Activated CD8-positive, alpha-beta T cell treated with anti-CD3 and anti-CD28 coated beads, Interleukin-2, amount 10 ng/mL, durations not matched to agents 7 days and 5 days (primary cell): ENCODE results near the gene SLC9A8. TPM values are rescaled to one million over a fixed set of nuclear protein-coding genes. Genes with fewer than 3 reads are reported as not detected.

Experiments
- ATAC-seq: fragments of 150-1000 bp; cut with Tn5 transposase; one replicate; pipeline ENCODE4 v1.10.0; 2021; ENCODE audit warnings: moderate library complexity
- CTCF ChIA-PET: fragments of 350-600 bp; sonication (Branson Sonifier 250); formaldehyde crosslinking; loops from one replicate; lab custom pipeline; 2021; ENCODE audit warnings: antibody characterized with exemption; lab: Charles Lee
- POLR2A ChIA-PET: fragments of 350-600 bp; sonication (Branson Sonifier 250); formaldehyde crosslinking; loops from one replicate; lab custom pipeline; 2021; ENCODE audit warnings: antibody characterized with exemption; lab: Charles Lee
- DNase-seq: peaks from one replicate; pipeline ENCODE4 v3.0.0-alpha.2; 2020
- H3K27ac Mint-ChIP-seq: one replicate; pipeline ENCODE4 v1.8.0; 2021; ENCODE audit warnings: mild to moderate bottlenecking, mixed read lengths
- H3K27me3 Mint-ChIP-seq: one replicate; pipeline ENCODE4 v1.8.0; 2021; ENCODE audit warnings: low read depth, mixed read lengths
- H3K36me3 Mint-ChIP-seq: one replicate; pipeline ENCODE4 v1.8.0; 2021; ENCODE audit warnings: low read depth, mixed read lengths
- H3K4me1 Mint-ChIP-seq: one replicate; pipeline ENCODE4 v1.8.0; 2021; ENCODE audit warnings: low read depth, mixed read lengths
- H3K4me3 Mint-ChIP-seq: one replicate; pipeline ENCODE4 v1.8.0; 2021; ENCODE audit warnings: mild to moderate bottlenecking, mixed read lengths
- H3K9me3 Mint-ChIP-seq: one replicate; pipeline ENCODE4 v1.8.0; 2022; ENCODE audit warnings: mixed read lengths; ENCODE audit not compliant: insufficient read depth
- total RNA-seq, 2 experiments: library from RNA; stranded (reverse); gene quantifications; one replicate each; pipeline ENCODE4 v1.2.3, GENCODE V29; 2021

SLC9A8 gene
- total RNA-seq, 2 experiments from 2014 or later: 19.4 to 20.5 TPM

DNA sequence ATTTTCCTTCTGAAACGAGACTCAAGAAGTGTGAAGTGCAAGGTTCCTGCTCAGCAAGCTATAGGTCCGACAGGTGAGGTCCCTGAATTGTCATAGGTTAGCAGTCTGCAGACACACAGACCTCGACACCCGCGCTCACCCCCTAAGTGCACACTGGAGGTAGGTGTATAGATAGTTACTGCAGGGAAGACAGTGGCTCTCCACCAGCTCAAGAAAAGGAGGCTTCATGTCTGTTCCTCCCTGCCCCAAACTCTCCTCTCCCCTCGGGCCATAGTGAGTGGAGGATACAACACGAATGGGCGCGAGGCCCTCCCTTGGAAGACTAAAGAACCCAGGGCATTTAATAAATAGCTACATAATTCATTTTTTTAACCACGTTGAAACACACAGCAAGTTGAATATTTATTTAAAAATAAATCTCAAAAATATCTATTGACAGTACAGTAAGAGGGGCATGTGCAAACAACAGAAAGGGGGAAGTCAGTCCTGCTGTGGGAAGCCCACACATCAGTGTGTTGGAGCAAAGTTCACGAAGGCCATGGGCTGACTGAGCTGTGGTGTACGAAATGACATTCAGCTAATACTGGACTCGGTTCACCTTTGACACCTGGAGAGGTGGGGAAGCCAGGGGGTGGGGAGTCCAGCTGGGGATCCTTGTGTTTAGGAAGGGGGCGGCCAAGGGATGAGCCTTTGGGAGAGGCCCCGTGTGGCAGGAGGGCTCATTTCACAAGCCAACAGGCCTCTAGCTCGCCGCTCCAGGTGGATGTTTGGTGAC lies 92.0 kb downstream of the SLC9A8 start:
- ChIA-PET POLR2A (interaction anchor here (0.9 kb wide), 1 partner anchor 10 kb away, joined by 3 read pairs; no protein-coding TSS in a partner anchor), CTCF (interaction anchor here (1.0 to 2.1 kb wide), 3 partner anchors 10 to 74 kb away, joined by 3 to 8 read pairs (median 5); partner anchors contain the start of gene SPATA2)
- DNase-seq (no peak), ATAC-seq (no peak)
- peaks cover 27% of the 10 kb centered on the region for H3K36me3 Mint-ChIP-seq
- H3K4me3 Mint-ChIP-seq: no peak overlapping the region
- H3K27me3 Mint-ChIP-seq: no peaks in the 10 kb centered on the region
- no peak overlapping the region for H3K27ac Mint-ChIP-seq
- no peaks in the 10 kb centered on the region for H3K4me1 Mint-ChIP-seq
- H3K9me3 Mint-ChIP-seq: no peaks in the 10 kb centered on the region

DNA sequence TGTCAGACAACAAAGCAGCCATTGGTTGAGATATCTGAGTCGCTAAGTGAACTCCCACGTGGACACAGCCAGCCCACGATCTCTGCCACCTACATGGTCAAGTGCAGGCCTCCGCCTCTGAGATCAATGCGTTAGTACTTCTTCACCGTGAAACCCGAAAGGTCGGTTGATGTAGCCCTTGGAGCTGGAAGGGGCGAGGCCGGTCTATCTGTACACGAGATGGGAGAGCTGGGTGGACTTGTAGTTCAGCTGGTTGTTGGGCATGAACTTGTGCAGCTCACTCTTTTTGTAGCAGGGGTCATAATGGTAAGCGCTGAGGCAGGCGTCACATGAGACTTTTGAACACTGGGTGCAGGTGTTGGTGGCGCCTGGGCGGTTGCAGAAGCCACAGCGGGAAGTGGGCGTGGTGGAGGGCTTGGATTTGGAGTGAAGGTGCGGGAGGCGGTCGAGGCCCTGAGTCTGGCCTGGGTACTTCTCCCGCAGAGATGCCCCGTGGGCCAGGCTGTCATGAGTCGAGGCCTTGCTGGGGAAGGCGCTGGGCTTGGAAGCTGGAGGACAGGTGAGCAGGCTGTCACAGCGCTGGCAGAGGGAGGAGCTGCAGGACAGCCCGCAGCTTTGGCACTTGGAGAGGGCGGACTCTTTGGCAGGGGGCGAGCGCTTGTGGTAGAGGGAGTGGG lies 92.9 kb downstream of the SLC9A8 start:
- no peak overlapping the region for H3K4me3 Mint-ChIP-seq
- DNase-seq: no peak
- ATAC-seq: no peak
- POLR2A ChIA-PET: no interaction called here
- peaks cover 29% of the 10 kb centered on the region for H3K36me3 Mint-ChIP-seq
- no peaks in the 10 kb centered on the region for H3K27me3 Mint-ChIP-seq
- CTCF ChIA-PET: interaction anchor here (1.3 to 2.1 kb wide), 2 partner anchors 9 to 60 kb away, joined by 3 to 8 read pairs; partner anchors contain the start of gene SPATA2
- H3K27ac Mint-ChIP-seq: peak overlapping the region; percentile 12
- H3K9me3 Mint-ChIP-seq: no peaks in the 10 kb centered on the region
- H3K4me1 Mint-ChIP-seq: no peaks in the 10 kb centered on the region

DNA sequence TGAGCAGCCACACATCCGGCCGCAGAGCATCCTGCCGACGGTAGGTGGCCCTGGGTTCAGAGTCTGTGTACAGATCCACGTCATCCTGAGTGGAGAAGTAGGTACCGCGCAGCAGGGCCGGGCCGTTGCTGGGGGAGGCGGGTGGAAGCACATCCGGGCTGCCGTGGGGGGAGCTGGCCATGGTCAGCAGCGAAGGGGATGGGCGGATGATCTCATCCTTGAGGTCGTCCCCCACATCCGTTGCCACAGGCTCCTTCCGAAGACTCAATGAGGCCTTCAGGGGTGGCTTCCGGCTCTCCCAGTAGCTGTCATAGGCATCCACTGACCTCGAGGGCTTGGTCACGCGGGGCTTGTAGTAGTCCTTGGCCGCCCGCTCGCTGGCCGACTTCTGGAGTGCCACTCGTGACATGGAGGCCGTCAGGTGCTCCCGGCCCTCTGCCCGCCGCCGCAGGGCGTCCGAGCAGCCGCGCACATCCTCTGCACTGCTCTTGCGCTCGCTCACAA lies 93.5 kb downstream of the SLC9A8 start:
- CTCF ChIA-PET: interaction anchor here (1.3 kb wide), 1 partner anchor 60 kb away, joined by 3 read pairs; no protein-coding TSS in a partner anchor
- POLR2A ChIA-PET: no interaction called here
- Mint-ChIP-seq H3K27me3 (no peaks in the 10 kb centered on the region), H3K36me3 (peaks cover 29% of the 10 kb centered on the region), H3K27ac (no peak overlapping the region), H3K4me1 (no peaks in the 10 kb centered on the region), H3K9me3 (no peaks in the 10 kb centered on the region), H3K4me3 (no peak overlapping the region)
- ATAC-seq (no peak), DNase-seq (no peak)

DNA sequence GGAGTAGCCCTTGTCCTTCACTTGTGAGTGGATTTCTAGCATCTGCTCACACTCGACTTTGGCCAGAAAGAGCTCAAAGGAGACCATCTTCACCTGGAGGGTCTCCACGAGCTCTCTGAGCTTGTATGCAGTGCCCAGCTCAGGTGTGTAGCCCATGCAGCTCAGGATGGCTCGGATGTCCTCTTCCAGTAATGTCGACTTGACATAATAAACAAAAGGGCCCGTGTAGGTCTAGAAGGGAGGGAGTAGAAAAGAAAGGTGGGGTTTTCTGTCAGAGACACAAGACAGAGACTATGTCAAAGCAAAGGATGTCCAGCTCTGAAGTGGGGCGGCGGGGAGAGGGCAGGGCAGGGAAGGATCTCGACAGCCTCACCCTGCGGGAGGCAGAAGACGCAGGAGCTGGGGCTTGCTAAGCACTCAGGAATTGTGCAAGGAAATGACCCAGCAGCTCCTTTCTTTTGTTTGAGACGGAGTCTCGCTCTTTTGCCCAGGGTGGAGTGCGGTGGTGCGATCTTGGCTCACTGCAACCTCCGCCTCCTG lies 94.1 kb downstream of the SLC9A8 start:
- no peak overlapping the region for H3K27ac Mint-ChIP-seq
- H3K4me1 Mint-ChIP-seq: no peaks in the 10 kb centered on the region
- no peak overlapping the region for H3K4me3 Mint-ChIP-seq
- peaks cover 29% of the 10 kb centered on the region for H3K36me3 Mint-ChIP-seq
- no peak for ATAC-seq
- CTCF ChIA-PET: interaction anchor here (1.0 to 1.3 kb wide), 2 partner anchors 9 to 61 kb away, joined by 3 read pairs; no protein-coding TSS in a partner anchor
- no peak for DNase-seq
- H3K9me3 Mint-ChIP-seq: no peaks in the 10 kb centered on the region
- H3K27me3 Mint-ChIP-seq: no peaks in the 10 kb centered on the region
- POLR2A ChIA-PET: no interaction called here

DNA sequence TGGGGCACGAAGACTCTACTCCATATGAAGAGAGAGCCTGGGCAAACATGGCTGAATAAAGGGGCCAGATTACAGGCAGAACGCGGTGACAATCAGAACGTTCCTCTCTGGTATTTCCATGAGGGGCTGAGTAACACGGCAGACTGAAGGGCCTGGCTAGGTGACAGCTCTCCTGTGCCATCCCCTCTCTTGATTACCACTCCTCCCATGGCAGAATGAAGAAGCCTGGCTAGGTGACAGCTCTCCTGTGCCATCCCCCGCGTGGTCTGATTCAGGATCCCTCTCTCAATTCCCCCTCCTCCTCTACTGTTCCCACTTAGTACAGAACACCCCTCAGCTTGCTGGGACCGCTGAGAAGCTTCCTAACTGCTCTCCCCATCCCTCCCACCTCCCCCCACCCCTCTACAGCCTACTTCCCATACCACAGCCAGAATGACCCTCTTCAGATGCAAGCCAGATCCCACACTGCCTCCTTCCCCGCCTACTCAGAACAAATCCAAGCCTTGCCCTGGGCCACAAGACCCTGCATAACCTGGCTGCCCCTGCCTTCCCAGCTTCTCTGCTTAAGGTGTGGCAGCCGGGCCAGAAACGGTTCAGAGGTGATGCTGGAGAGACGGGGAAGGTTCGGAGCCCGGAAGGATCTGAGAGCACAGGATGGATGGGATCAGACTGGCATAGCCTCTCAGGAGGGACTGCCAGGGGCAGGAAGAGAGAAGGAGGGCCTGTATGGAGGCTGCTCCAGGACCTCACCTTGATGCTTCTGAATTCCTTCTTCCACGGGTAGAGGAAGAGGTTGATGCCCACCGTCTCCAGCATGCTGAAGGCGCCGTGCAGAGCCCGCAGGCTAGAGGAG lies 95.0 kb downstream of the SLC9A8 start:
- CTCF ChIA-PET: interaction anchor here (1.0 kb wide), 1 partner anchor 10 kb away, joined by 3 read pairs; no protein-coding TSS in a partner anchor
- Mint-ChIP-seq H3K4me1 (peaks cover 3% of the 10 kb centered on the region), H3K4me3 (no peak overlapping the region), H3K27me3 (no peaks in the 10 kb centered on the region), H3K27ac (no peak overlapping the region), H3K9me3 (no peaks in the 10 kb centered on the region), H3K36me3 (peaks cover 29% of the 10 kb centered on the region)
- POLR2A ChIA-PET: no interaction called here
- no peak for ATAC-seq
- no peak for DNase-seq

DNA sequence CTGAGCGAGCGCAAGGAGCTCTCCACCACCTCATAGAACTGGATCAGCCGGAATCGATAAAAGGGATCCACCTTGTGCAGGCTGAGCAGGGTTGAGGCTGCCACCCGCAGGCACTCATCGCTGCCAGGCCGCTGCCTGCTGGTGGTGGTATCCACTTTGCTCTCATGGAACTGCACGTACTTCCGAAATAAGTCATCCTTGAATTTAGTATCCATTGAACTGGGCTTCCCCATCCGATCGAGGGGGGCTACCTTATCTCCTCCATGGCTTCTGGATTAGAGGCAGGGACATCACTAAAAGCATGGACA lies 95.6 kb downstream of the SLC9A8 start:
- H3K4me3 Mint-ChIP-seq: no peak overlapping the region
- peaks cover 29% of the 10 kb centered on the region for H3K36me3 Mint-ChIP-seq
- CTCF ChIA-PET: no interaction called here
- ATAC-seq (no peak), DNase-seq (no peak)
- peaks cover 4% of the 10 kb centered on the region for H3K4me1 Mint-ChIP-seq
- H3K9me3 Mint-ChIP-seq: no peaks in the 10 kb centered on the region
- POLR2A ChIA-PET: no interaction called here
- no peak overlapping the region for H3K27ac Mint-ChIP-seq
- no peaks in the 10 kb centered on the region for H3K27me3 Mint-ChIP-seq

DNA sequence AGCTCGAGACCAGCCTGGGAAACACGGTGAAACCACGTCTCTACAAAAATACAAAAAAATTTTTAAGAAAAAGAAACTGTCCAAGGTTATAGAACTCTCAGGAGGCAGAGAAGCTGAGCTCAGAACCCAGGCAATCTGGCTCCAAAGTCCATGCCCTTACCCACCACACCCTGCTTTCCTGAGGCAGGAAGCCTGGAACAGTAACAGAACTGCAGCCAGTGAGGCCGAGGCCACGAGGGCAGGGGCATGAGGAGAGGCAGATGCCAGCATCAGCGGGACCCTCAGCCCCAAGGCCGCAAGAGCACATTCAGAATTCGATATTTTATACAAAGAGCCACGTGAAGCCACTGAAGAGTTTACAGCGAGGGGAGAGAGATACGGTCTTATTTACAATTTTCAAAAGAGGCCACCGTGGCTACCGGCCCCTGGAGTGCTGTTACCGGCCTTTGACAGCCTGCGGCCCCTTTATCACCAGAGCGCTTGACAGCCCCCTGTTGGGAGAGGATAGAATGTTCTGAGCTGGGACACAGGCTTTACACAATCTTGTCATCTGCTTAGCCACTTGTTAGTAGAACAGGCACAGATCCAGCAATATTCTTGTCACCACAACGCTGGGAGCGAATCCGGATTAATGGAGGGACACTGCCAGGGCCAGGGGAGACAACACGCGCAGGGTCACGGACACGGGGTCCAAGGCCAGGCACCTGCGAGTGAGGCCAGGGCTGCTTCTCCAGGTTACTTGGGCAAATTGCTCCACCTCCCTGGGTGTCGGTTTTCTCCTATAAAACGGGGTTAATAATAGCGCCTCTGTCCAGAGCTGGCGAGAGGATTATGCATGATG lies 97.1 kb downstream of the SLC9A8 start:
- Mint-ChIP-seq H3K36me3 (peaks cover 26% of the 10 kb centered on the region), H3K4me3 (no peak overlapping the region), H3K4me1 (peaks cover 17% of the 10 kb centered on the region), H3K27me3 (no peaks in the 10 kb centered on the region), H3K9me3 (no peaks in the 10 kb centered on the region), H3K27ac (peak overlapping the region; percentile 44)
- no peak for DNase-seq
- ChIA-PET POLR2A (no interaction called here), CTCF (interaction anchor here (1.0 kb wide), 1 partner anchor 21 kb away, joined by 4 read pairs; no protein-coding TSS in a partner anchor)
- no peak for ATAC-seq

DNA sequence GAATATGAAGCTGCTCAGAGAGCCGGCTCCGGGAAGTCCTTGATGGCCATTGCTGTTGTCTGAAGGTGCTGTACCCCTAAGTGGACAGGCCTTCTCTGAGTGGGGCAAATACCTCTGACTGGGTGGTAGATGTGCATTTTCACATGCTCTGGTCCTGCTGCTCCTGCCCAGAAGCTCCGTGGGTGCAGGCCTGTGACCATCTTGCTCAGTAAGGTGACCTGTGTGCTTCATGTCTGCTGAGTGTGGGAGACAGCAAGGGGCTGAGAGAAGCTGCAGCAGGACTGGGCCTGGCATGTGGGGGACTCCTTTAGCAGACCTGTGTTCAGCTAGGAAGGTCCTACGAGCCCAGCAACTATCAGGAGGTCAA lies 97.7 kb downstream of the SLC9A8 start:
- DNase-seq: no peak
- ChIA-PET CTCF (interaction anchor here (1.0 kb wide), 1 partner anchor 22 kb away, joined by 4 read pairs; no protein-coding TSS in a partner anchor), POLR2A (interaction anchor here (0.8 kb wide), 1 partner anchor 98 kb away, joined by 3 read pairs; the partner anchor contains the start of gene SLC9A8)
- Mint-ChIP-seq H3K27me3 (no peaks in the 10 kb centered on the region), H3K4me3 (no peak overlapping the region), H3K36me3 (peaks cover 24% of the 10 kb centered on the region), H3K9me3 (no peaks in the 10 kb centered on the region), H3K27ac (no peak overlapping the region), H3K4me1 (peaks cover 19% of the 10 kb centered on the region)
- no peak for ATAC-seq

DNA sequence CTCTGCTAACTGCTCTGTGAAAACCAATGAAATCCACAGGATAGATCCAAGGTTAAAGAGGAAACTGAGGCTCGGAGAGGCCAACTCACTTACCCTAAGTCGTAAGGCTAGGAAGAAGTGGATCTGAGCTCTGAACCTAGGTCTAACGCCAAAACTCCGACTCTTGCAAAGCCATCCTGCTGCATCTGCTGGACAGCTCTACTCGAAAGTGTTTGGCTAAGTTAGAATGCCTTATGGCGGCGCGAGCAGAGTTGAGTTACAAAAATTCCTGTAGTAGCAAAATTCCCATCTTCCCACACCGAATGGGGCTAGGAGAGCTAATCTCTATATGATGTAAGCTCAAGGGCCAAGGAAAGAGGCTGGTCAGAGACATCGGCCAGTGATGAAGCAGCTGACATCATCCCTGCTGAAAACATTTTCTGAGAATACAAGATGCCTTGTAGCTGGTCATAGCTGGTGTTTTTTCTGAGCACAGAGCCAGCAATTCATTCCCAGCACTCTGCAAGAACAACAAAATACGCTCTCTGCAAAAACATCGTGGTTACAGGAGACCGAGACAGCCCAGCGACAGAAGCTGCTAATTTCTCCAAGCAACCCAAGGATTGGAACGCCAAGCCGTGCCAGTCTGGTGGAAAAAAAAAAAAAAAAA lies 100.9 kb downstream of the SLC9A8 start:
- CTCF ChIA-PET: interaction anchor here (1.1 to 3.1 kb wide), 8 partner anchors 9 to 429 kb away, joined by 3 to 14 read pairs (median 4); no protein-coding TSS in a partner anchor
- peak overlapping the region; percentile 99 for H3K4me3 Mint-ChIP-seq
- no peak for ATAC-seq
- H3K9me3 Mint-ChIP-seq: no peaks in the 10 kb centered on the region
- peaks cover 4% of the 10 kb centered on the region for H3K36me3 Mint-ChIP-seq
- H3K4me1 Mint-ChIP-seq: peaks cover 31% of the 10 kb centered on the region
- H3K27ac Mint-ChIP-seq: peak overlapping the region; percentile 100
- no peak for DNase-seq
- no peaks in the 10 kb centered on the region for H3K27me3 Mint-ChIP-seq
- POLR2A ChIA-PET: interaction anchor here (0.6 to 3.1 kb wide), 2 partner anchors 15 to 22 kb away, joined by 3 to 17 read pairs; partner anchors contain the start of gene RNF114
